ENCODE measurements around the gene ZSWIM6. TPM values are rescaled to one million over a fixed set of nuclear protein-coding genes. Genes with fewer than 3 reads are reported as not detected.

The ZSWIM6 gene
- total RNA-seq, 1 experiment from 2014 or later, result 10.8 TPM

DNA sequence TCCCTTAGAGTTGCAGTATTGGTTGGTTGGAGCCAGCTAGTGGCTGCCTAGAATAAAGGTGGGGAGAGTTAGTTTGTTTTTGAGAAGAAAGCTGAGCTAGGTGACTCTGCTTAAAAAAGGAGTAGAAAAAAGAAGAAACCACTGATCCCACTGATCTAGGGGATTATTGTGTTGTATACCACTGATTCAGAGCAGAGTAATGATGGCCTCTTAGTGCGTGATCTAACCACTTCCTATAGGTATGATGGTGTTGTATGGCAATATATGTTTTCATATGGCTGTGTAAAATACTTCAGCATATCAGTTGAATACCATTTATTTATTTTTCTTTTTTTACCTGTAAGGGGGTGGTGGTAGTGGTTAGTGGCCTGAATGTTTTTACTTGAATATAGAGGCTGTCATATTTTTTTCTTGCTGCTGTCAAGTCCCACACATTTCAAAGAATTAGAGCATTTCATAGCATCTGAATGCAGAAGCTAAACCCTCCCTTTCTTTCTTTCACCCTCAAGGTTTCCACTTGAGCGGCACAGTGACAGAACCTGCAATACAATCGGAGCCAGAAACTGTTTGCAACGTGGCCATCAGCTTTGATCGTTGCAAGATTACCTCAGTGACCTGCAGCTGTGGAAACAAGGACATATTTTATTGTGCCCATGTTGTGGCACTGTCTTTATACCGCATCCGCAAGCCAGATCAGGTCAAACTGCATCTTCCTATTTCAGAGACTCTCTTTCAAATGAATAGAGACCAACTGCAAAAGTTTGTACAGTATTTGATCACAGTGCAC is 140.3 kb downstream of the ZSWIM6 start:
- Histone ChIP-seq H3K4me1 (ENCODE audit: control insufficient read depth, insufficient read depth, low read length) (no peaks in the 10 kb centered on the region; the same call in 1 of the 2 replicates), H3K9me3 (ENCODE audit: control insufficient read depth, insufficient read depth, low read depth, low read length) (no peaks in the 10 kb centered on the region), H3K36me3 (ENCODE audit: control insufficient read depth, insufficient read depth, low read length) (no peaks in the 10 kb centered on the region), H3K27me3 (ENCODE audit: control insufficient read depth, insufficient read depth, low read length) (no peaks in the 10 kb centered on the region), H3K27ac (ENCODE audit: low read length) (no peak overlapping the region), H3K4me3 (ENCODE audit: low read depth in 2 of 2, low read length in 2 of 2) (no peak overlapping the region)
- in situ Hi-C loops (cut with HindIII; ENCODE audit: low pct_unique_long_range_greater_than_20kb, low sequenced_read_pairs) (no loop called here), intact Hi-C loops (cut with micrococcal nuclease; ENCODE audit: unreplicated experiment) (no loop called here)
- ATAC-seq (no peak), DNase-seq (ENCODE audit: low read depth, low spot score) (no peak)
- POLR2A ChIA-PET, result no interaction called here
- BruUV-seq (replicated peaks), result no TSS peak
- CTCF ChIA-PET, result no interaction called here
- TF ChIP-seq, protein P1, sequence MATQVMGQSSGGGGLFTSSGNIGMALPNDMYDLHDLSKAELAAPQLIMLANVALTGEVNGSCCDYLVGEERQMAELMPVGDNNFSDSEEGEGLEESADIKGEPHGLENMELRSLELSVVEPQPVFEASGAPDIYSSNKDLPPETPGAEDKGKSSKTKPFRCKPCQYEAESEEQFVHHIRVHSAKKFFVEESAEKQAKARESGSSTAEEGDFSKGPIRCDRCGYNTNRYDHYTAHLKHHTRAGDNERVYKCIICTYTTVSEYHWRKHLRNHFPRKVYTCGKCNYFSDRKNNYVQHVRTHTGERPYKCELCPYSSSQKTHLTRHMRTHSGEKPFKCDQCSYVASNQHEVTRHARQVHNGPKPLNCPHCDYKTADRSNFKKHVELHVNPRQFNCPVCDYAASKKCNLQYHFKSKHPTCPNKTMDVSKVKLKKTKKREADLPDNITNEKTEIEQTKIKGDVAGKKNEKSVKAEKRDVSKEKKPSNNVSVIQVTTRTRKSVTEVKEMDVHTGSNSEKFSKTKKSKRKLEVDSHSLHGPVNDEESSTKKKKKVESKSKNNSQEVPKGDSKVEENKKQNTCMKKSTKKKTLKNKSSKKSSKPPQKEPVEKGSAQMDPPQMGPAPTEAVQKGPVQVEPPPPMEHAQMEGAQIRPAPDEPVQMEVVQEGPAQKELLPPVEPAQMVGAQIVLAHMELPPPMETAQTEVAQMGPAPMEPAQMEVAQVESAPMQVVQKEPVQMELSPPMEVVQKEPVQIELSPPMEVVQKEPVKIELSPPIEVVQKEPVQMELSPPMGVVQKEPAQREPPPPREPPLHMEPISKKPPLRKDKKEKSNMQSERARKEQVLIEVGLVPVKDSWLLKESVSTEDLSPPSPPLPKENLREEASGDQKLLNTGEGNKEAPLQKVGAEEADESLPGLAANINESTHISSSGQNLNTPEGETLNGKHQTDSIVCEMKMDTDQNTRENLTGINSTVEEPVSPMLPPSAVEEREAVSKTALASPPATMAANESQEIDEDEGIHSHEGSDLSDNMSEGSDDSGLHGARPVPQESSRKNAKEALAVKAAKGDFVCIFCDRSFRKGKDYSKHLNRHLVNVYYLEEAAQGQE (IDR thresholded peaks at IDR 0.05; ENCODE audit: insufficient read depth in 1 of 2, low read depth in 2 of 2, low read length in 1 of 2), result no peak

DNA sequence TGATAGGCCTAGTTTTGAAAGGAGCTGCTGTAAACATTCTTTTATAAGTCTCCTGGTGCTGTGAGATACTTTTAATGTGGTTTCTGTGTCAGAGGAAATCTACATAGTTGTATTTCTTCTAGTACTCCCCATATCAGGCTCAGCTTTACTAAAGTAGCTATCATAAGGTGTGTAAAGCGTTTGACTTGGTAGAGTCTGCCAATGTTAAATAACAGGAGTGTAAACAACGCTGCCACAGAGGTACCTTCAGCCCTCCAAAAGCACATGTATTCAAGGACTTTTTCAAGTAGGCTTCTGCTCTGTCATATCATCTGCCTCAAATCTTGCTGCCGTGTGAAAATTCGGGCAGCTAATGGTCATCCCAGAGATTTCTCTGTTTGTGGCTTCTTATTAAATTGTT is 142.7 kb downstream of the ZSWIM6 start:
- Histone ChIP-seq H3K9me3 (ENCODE audit: control insufficient read depth, insufficient read depth, low read depth, low read length) (no peaks in the 10 kb centered on the region), H3K36me3 (ENCODE audit: control insufficient read depth, insufficient read depth, low read length) (no peaks in the 10 kb centered on the region), H3K27ac (ENCODE audit: low read length) (no peak overlapping the region), H3K4me3 (ENCODE audit: low read depth in 2 of 2, low read length in 2 of 2) (no peak overlapping the region), H3K27me3 (ENCODE audit: control insufficient read depth, insufficient read depth, low read length) (no peaks in the 10 kb centered on the region), H3K4me1 (ENCODE audit: control insufficient read depth, insufficient read depth, low read length) (no peaks in the 10 kb centered on the region)
- CTCF ChIA-PET, result no interaction called here
- POLR2A ChIA-PET, result no interaction called here
- BruUV-seq (replicated peaks), result no TSS peak
- TF ChIP-seq SIN3A (IDR thresholded peaks at IDR 0.05; ENCODE audit: borderline replicate concordance, insufficient read depth, low read depth, low read length) (no peak), TCF7L2 (IDR thresholded peaks at IDR 0.05; ENCODE audit: low read depth, low read length) (no peak), POLR2AphosphoS5 (IDR thresholded peaks at IDR 0.05; ENCODE audit: low read depth, low read length) (no peak)
- TF ChIP-seq, protein P1 (IDR thresholded peaks at IDR 0.05; ENCODE audit: insufficient read depth in 1 of 2, low read depth in 2 of 2, low read length in 1 of 2), result no peak
- TF ChIP-seq, protein P2, sequence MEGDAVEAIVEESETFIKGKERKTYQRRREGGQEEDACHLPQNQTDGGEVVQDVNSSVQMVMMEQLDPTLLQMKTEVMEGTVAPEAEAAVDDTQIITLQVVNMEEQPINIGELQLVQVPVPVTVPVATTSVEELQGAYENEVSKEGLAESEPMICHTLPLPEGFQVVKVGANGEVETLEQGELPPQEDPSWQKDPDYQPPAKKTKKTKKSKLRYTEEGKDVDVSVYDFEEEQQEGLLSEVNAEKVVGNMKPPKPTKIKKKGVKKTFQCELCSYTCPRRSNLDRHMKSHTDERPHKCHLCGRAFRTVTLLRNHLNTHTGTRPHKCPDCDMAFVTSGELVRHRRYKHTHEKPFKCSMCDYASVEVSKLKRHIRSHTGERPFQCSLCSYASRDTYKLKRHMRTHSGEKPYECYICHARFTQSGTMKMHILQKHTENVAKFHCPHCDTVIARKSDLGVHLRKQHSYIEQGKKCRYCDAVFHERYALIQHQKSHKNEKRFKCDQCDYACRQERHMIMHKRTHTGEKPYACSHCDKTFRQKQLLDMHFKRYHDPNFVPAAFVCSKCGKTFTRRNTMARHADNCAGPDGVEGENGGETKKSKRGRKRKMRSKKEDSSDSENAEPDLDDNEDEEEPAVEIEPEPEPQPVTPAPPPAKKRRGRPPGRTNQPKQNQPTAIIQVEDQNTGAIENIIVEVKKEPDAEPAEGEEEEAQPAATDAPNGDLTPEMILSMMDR (IDR thresholded peaks at IDR 0.05), result no peak
- ATAC-seq (no peak), DNase-seq (ENCODE audit: low read depth, low spot score) (no peak)
- intact Hi-C loops (cut with micrococcal nuclease; ENCODE audit: unreplicated experiment), result no loop called here
- in situ Hi-C loops (cut with HindIII; ENCODE audit: low pct_unique_long_range_greater_than_20kb, low sequenced_read_pairs), result no loop called here
